Caco-2 (cell line): ENCODE data around the gene NDUFA9. TPM values are rescaled to one million over a fixed set of nuclear protein-coding genes. Genes with fewer than 3 reads are reported as not detected.

Experiments used
- BruUV-seq: library from RNA; stranded (reverse); fragments of 400-500 nt; replicated peaks from 2 replicates; lab custom pipeline; 2021; lab: Mats Ljungman, UMichigan
- CTCF ChIA-PET: fragments of 300-600 bp; sonication (Branson Sonifier 250); formaldehyde crosslinking; loops from one replicate; lab custom pipeline; 2022; ENCODE audit warnings: antibody characterized with exemption; lab: Charles Lee
- POLR2A ChIA-PET: fragments of 300-600 bp; sonication (Branson Sonifier 250); formaldehyde crosslinking; loops from one replicate; lab custom pipeline; 2022; ENCODE audit warnings: antibody characterized with exemption; lab: Charles Lee
- DNase-seq, 2 experiments: peaks; one replicate each; pipeline versions ENCODE4 v3.0.0 to v3.0.0-alpha.2; 2020 to 2022
- H3K27me3 ChIP-seq: replicated peaks from 2 replicates; pipeline ENCODE4 v1.6.0; 2011; ENCODE audit warnings: low read length; ENCODE audit not compliant: control insufficient read depth, insufficient read depth
- H3K36me3 ChIP-seq: 2 replicates; pipeline ENCODE4 v1.5.1; 2011; ENCODE audit warnings: low read length; ENCODE audit not compliant: control insufficient read depth, insufficient read depth
- H3K4me1 ChIP-seq: fragments of 250-450 bp; sonication (Bioruptor Pico); 2 replicates; pipeline ENCODE4 v1.5.1; 2020; ENCODE audit warnings: mild to moderate bottlenecking
- H3K4me3 ChIP-seq: 2 replicates; pipeline ENCODE4 v1.5.1; 2011; ENCODE audit warnings: low read depth, mild to moderate bottlenecking, control low read depth, low read length
- H3K9me3 ChIP-seq: fragments of 250-450 bp; sonication (Bioruptor Pico); 2 replicates; pipeline ENCODE4 v1.5.1; 2020; ENCODE audit warnings: mild to moderate bottlenecking, moderate library complexity
- H3K27ac Mint-ChIP-seq: one replicate; pipeline ENCODE4 v1.8.0; 2022; ENCODE audit warnings: mixed read lengths; ENCODE audit not compliant: unreplicated experiment
- H3K27me3 Mint-ChIP-seq: one replicate; pipeline ENCODE4 v1.8.0; 2022; ENCODE audit warnings: mixed read lengths; ENCODE audit not compliant: insufficient read depth, unreplicated experiment
- H3K36me3 Mint-ChIP-seq: one replicate; pipeline ENCODE4 v1.8.0; 2022; ENCODE audit warnings: mild to moderate bottlenecking, mixed read lengths; ENCODE audit not compliant: insufficient read depth, unreplicated experiment
- H3K4me1 Mint-ChIP-seq: one replicate; pipeline ENCODE4 v1.8.0; 2022; ENCODE audit warnings: low read depth, mixed read lengths; ENCODE audit not compliant: unreplicated experiment
- H3K4me3 Mint-ChIP-seq: one replicate; pipeline ENCODE4 v1.8.0; 2022; ENCODE audit warnings: mild to moderate bottlenecking, moderate library complexity, mixed read lengths; ENCODE audit not compliant: unreplicated experiment
- H3K9me3 Mint-ChIP-seq: one replicate; pipeline ENCODE4 v1.8.0; 2022; ENCODE audit warnings: mixed read lengths; ENCODE audit not compliant: unreplicated experiment
- intact Hi-C: fragments of 100-400 bp; cut with micrococcal nuclease; formaldehyde crosslinking; loops from one replicate; pipeline ENCODE4 v1.10.0; 2022; ENCODE audit not compliant: unreplicated experiment
- total RNA-seq: library from RNA; stranded (reverse); gene quantifications from 2 replicates; pipeline ENCODE4 v1.2.3, GENCODE V29; 2022
- TF ChIP-seq, protein P1 (sequence below), 2 experiments: fragments of 200-600 bp in 1 of 2; IDR thresholded peaks; 1 replicate in 1 of 2; 2 replicates in 1 of 2; pipeline versions ENCODE4 v1.5.1 to v1.8.0; 2011 to 2022; ENCODE audit warnings: antibody characterized with exemption in 1 of 2, control low read depth in 1 of 2, inconsistent platforms in 1 of 2, low read depth in 1 of 2, low read length in 1 of 2, mild to moderate bottlenecking in 1 of 2, moderate library complexity in 1 of 2; ENCODE audit not compliant: insufficient read depth in 1 of 2, severe bottlenecking in 1 of 2, unreplicated experiment in 1 of 2

NDUFA9 gene
- total RNA-seq, 1 experiment from 2014 or later, result 263 TPM

GRCh38 chr12:4679711-4680110, 30.8 kb downstream of the NDUFA9 start:
- ChIA-PET CTCF (no interaction called here), POLR2A (no interaction called here)
- Histone ChIP-seq H3K4me1 (no peaks in the 10 kb centered on the region), H3K36me3 (no peaks in the 10 kb centered on the region), H3K27me3 (no peaks in the 10 kb centered on the region), H3K4me3 (no peak overlapping the region), H3K9me3 (no peaks in the 10 kb centered on the region)
- Mint-ChIP-seq H3K9me3 (no peaks in the 10 kb centered on the region), H3K27ac (no peak overlapping the region), H3K4me1 (peaks cover 11% of the 10 kb centered on the region), H3K27me3 (no peaks in the 10 kb centered on the region), H3K36me3 (peaks cover 21% of the 10 kb centered on the region), H3K4me3 (no peak overlapping the region)
- BruUV-seq, result no TSS peak
- TF ChIP-seq, protein P1, sequence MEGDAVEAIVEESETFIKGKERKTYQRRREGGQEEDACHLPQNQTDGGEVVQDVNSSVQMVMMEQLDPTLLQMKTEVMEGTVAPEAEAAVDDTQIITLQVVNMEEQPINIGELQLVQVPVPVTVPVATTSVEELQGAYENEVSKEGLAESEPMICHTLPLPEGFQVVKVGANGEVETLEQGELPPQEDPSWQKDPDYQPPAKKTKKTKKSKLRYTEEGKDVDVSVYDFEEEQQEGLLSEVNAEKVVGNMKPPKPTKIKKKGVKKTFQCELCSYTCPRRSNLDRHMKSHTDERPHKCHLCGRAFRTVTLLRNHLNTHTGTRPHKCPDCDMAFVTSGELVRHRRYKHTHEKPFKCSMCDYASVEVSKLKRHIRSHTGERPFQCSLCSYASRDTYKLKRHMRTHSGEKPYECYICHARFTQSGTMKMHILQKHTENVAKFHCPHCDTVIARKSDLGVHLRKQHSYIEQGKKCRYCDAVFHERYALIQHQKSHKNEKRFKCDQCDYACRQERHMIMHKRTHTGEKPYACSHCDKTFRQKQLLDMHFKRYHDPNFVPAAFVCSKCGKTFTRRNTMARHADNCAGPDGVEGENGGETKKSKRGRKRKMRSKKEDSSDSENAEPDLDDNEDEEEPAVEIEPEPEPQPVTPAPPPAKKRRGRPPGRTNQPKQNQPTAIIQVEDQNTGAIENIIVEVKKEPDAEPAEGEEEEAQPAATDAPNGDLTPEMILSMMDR (IDR thresholded peaks at IDR 0.05; ENCODE audit: insufficient read depth in 1 of 2, low read depth in 1 of 2, low read length in 1 of 2, severe bottlenecking in 1 of 2, unreplicated experiment in 1 of 2), result no peak
- intact Hi-C loops, result no loop called here
- no peak for DNase-seq

- Histone ChIP-seq H3K4me3 (no peak overlapping the region), H3K27me3 (no peaks in the 10 kb centered on the region), H3K9me3 (no peaks in the 10 kb centered on the region), H3K36me3 (peaks cover 1% of the 10 kb centered on the region; the same call in 1 of the 2 replicates), H3K4me1 (no peaks in the 10 kb centered on the region)
- Mint-ChIP-seq H3K36me3 (peaks cover 38% of the 10 kb centered on the region), H3K9me3 (no peaks in the 10 kb centered on the region), H3K27ac (no peak overlapping the region), H3K27me3 (no peaks in the 10 kb centered on the region), H3K4me1 (peaks cover 11% of the 10 kb centered on the region), H3K4me3 (no peak overlapping the region)
- no peak for DNase-seq
- ChIA-PET POLR2A (no interaction called here), CTCF (no interaction called here)
- intact Hi-C loops, result no loop called here
- TF ChIP-seq, protein P1 (IDR thresholded peaks at IDR 0.05; ENCODE audit: insufficient read depth in 1 of 2, low read depth in 1 of 2, low read length in 1 of 2, severe bottlenecking in 1 of 2, unreplicated experiment in 1 of 2), result no peak
- BruUV-seq, result no TSS peak
Observed at GRCh38 chr12:4681732-4682131, 32.8 kb downstream of the NDUFA9 start.

DNA sequence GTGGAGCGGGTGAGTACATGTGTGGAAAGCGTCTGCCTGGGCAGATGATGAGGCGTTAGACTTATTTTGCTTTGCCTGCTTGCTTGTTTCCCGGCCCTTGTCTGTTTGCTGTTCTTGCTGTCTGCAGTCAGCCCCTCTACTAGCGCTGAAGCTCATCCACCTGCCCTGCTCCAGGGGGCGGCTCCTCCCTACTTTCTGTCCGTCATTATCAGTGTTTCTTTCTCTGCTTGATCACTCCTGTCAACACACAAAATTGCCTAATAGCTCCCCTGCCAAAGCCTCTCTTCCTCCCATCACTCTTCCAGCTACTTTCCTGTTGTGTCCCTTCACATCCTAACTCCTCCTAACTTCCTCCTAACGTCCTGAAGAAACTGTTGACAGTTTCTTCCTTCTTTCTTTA, 36.4 kb downstream of the NDUFA9 start:
- H3K9me3 ChIP-seq, result no peaks in the 10 kb centered on the region
- POLR2A ChIA-PET, result no interaction called here
- H3K27me3 ChIP-seq, result no peaks in the 10 kb centered on the region
- Mint-ChIP-seq H3K4me3 (no peak overlapping the region), H3K9me3 (no peaks in the 10 kb centered on the region), H3K36me3 (peaks cover 39% of the 10 kb centered on the region), H3K4me1 (no peaks in the 10 kb centered on the region), H3K27ac (no peak overlapping the region), H3K27me3 (no peaks in the 10 kb centered on the region)
- no peaks in the 10 kb centered on the region for H3K4me1 ChIP-seq
- DNase-seq, result no peak
- H3K4me3 ChIP-seq, result no peak overlapping the region
- peaks cover 5% of the 10 kb centered on the region for H3K36me3 ChIP-seq
- intact Hi-C loops, result no loop called here
- TF ChIP-seq, protein P1 (IDR thresholded peaks at IDR 0.05; ENCODE audit: insufficient read depth in 1 of 2, low read depth in 1 of 2, low read length in 1 of 2, severe bottlenecking in 1 of 2, unreplicated experiment in 1 of 2), result no peak
- CTCF ChIA-PET, result no interaction called here
- no TSS peak for BruUV-seq
